Mesenchymal stem cell (in vitro differentiated cells and primary cell): Measurements from ENCODE around the gene THAP4.

Experiments used
- DNase-seq: peaks from one replicate; pipeline ENCODE4 v3.0.0-alpha.2; 2013
- H2AFZ ChIP-seq: one replicate; pipeline ENCODE4 v1.6.1; 2013; ENCODE audit warnings: low read depth, mild to moderate bottlenecking, control low read depth, inconsistent platforms, low read length, moderate library complexity
- H2AK5ac ChIP-seq: 2 replicates; pipeline ENCODE4 v1.6.1; 2013; ENCODE audit warnings: low read length, moderate library complexity, mild to moderate bottlenecking, inconsistent platforms; ENCODE audit not compliant: severe bottlenecking
- H2BK120ac ChIP-seq: one replicate; pipeline ENCODE4 v1.6.1; 2013; ENCODE audit warnings: low read depth, mild to moderate bottlenecking, inconsistent platforms, low read length, moderate library complexity
- H2BK12ac ChIP-seq, 2 experiments: one replicate each; pipeline ENCODE4 v1.6.1; 2013; ENCODE audit warnings: inconsistent platforms in 2 of 2, low read length in 2 of 2, mild to moderate bottlenecking in 2 of 2, moderate library complexity in 2 of 2, control low read depth in 1 of 2
- H2BK15ac ChIP-seq: one replicate; pipeline ENCODE4 v1.6.1; 2013; ENCODE audit warnings: mild to moderate bottlenecking, low read depth, inconsistent platforms; ENCODE audit not compliant: poor library complexity, severe bottlenecking
- H2BK5ac ChIP-seq: 2 replicates; pipeline ENCODE4 v1.6.1; 2013; ENCODE audit warnings: low read depth, mild to moderate bottlenecking, low read length, control low read depth, inconsistent platforms; ENCODE audit not compliant: poor library complexity, severe bottlenecking
- H3K14ac ChIP-seq, 2 experiments: one replicate each; pipeline ENCODE4 v1.6.1; 2013; ENCODE audit warnings: inconsistent platforms in 2 of 2, low read length in 2 of 2, control low read depth in 1 of 2, mild to moderate bottlenecking in 1 of 2, moderate library complexity in 1 of 2
- H3K18ac ChIP-seq, 2 experiments: one replicate each; pipeline ENCODE4 v1.6.1; 2013; ENCODE audit warnings: inconsistent platforms in 2 of 2, low read length in 2 of 2, control low read depth in 1 of 2, low read depth in 1 of 2, mild to moderate bottlenecking in 1 of 2
- H3K23ac ChIP-seq, 2 experiments: one replicate each; pipeline ENCODE4 v1.6.1; 2013; ENCODE audit warnings: inconsistent platforms in 2 of 2, low read length in 2 of 2, mild to moderate bottlenecking in 2 of 2, moderate library complexity in 2 of 2, control low read depth in 1 of 2
- H3K27ac ChIP-seq: 2 replicates; pipeline ENCODE4 v1.5.1; 2013; ENCODE audit warnings: mild to moderate bottlenecking, moderate library complexity, low read length, control low read depth, inconsistent platforms; ENCODE audit not compliant: poor library complexity, severe bottlenecking
- H3K27me3 ChIP-seq, 2 experiments: 2 replicates each; pipeline versions ENCODE4 v1.6.1 to v1.7.0; 2013; ENCODE audit warnings: low read length in 2 of 2, mild to moderate bottlenecking in 2 of 2, moderate library complexity in 2 of 2, control low read depth in 1 of 2, inconsistent platforms in 1 of 2; ENCODE audit not compliant: control insufficient read depth in 1 of 2, insufficient read depth in 1 of 2
- H3K36me3 ChIP-seq, 2 experiments: 2 replicates each; pipeline versions ENCODE4 v1.6.1 to v1.7.0; 2013; ENCODE audit warnings: low read length in 2 of 2, control low read depth in 1 of 2, inconsistent platforms in 1 of 2, low read depth in 1 of 2, mild to moderate bottlenecking in 1 of 2; ENCODE audit not compliant: insufficient read depth in 2 of 2, control insufficient read depth in 1 of 2
- H3K4ac ChIP-seq, 2 experiments: one replicate each; pipeline ENCODE4 v1.6.1; 2013; ENCODE audit warnings: inconsistent platforms in 2 of 2, low read length in 2 of 2, mild to moderate bottlenecking in 2 of 2, moderate library complexity in 2 of 2, control low read depth in 1 of 2, low read depth in 1 of 2
- H3K4me1 ChIP-seq: 2 replicates; pipeline ENCODE4 v1.6.1; 2013; ENCODE audit warnings: low read depth, low read length, control low read depth; ENCODE audit not compliant: control insufficient read depth, insufficient read depth
- H3K4me2 ChIP-seq: 2 replicates; pipeline ENCODE4 v1.6.1; 2013; ENCODE audit warnings: low read length, mild to moderate bottlenecking, inconsistent platforms; ENCODE audit not compliant: poor library complexity, severe bottlenecking
- H3K4me3 ChIP-seq, 2 experiments: 2 replicates each; pipeline versions ENCODE4 v1.5.1 to v1.7.0; 2013; ENCODE audit warnings: low read length in 2 of 2, mild to moderate bottlenecking in 2 of 2, control low read depth in 1 of 2, low read depth in 1 of 2; ENCODE audit not compliant: insufficient read depth in 1 of 2
- H3K79me1 ChIP-seq: replicated peaks from 2 replicates; pipeline ENCODE4 v1.6.1; 2013; ENCODE audit warnings: mild to moderate bottlenecking, control low read depth, low read length, inconsistent platforms; ENCODE audit not compliant: poor library complexity, severe bottlenecking
- H3K9ac ChIP-seq: 2 replicates; pipeline ENCODE4 v1.7.0; 2013; ENCODE audit warnings: mild to moderate bottlenecking, low read length, moderate library complexity
- H3K9me3 ChIP-seq: 2 replicates; pipeline ENCODE4 v1.7.0; 2013; ENCODE audit warnings: mild to moderate bottlenecking, low read length; ENCODE audit not compliant: control insufficient read depth
- H4K8ac ChIP-seq: one replicate; pipeline ENCODE4 v1.6.1; 2013; ENCODE audit warnings: inconsistent platforms, mild to moderate bottlenecking, low read length, moderate library complexity
- H4K91ac ChIP-seq: one replicate; pipeline ENCODE4 v1.6.1; 2013; ENCODE audit warnings: mild to moderate bottlenecking, low read length, inconsistent platforms
- WGBS: methylation state at CpG from one replicate; pipeline ENCODE4 v1.1.7; 2013; ENCODE audit warnings: mixed read lengths; 5-methylcytosine and 5-hydroxymethylcytosine counted together

Gene THAP4

GRCh38 chr2:241641631-241642030, 4.7 kb upstream of the THAP4 start:
- Histone ChIP-seq H3K14ac (no peak overlapping the region), H4K8ac (no peak overlapping the region), H3K4me2 (no peak overlapping the region), H3K9ac (peak overlapping the region; percentile 7), H3K9me3 (no peaks in the 10 kb centered on the region), H3K23ac (no peak overlapping the region), H2AFZ (no peak overlapping the region), H3K36me3 (peaks cover 4 to 26% of the 10 kb centered on the region in 2 experiments), H3K4ac (no peak overlapping the region), H4K91ac (no peak overlapping the region), H2BK120ac (no peak overlapping the region), H3K27ac (no peak overlapping the region), H2BK15ac (no peak overlapping the region), H2BK5ac (no peak overlapping the region), H2AK5ac (no peak overlapping the region), H3K4me1 (peaks cover 13% of the 10 kb centered on the region), H3K4me3 (no peak overlapping the region), H3K27me3 (no peaks in the 10 kb centered on the region), H2BK12ac (no peak overlapping the region), H3K18ac (no peak overlapping the region), H3K79me1 (peaks cover 8% of the 10 kb centered on the region)
- WGBS, result 85% methylated on average over 2 of the region's 2 CpGs
- DNase-seq, result no peak

GRCh38 chr2:241640165-241640795, 3.3 kb upstream of the THAP4 start:
- no peak overlapping the region for H3K23ac ChIP-seq
- no peak overlapping the region for H4K8ac ChIP-seq
- H3K4me2 ChIP-seq, result no peak overlapping the region
- H3K4ac ChIP-seq, result no peak overlapping the region
- H3K14ac ChIP-seq, result no peak overlapping the region
- no peak overlapping the region for H2BK120ac ChIP-seq
- no peak overlapping the region for H2AFZ ChIP-seq
- H2BK12ac ChIP-seq, result no peak overlapping the region
- H3K18ac ChIP-seq, result no peak overlapping the region
- H3K4me1 ChIP-seq, result peaks cover 15% of the 10 kb centered on the region
- no peak overlapping the region for H2BK15ac ChIP-seq
- no peaks in the 10 kb centered on the region for H3K9me3 ChIP-seq
- H3K27ac ChIP-seq, result no peak overlapping the region
- no peak overlapping the region for H3K4me3 ChIP-seq
- 93% methylated on average over 8 of the region's 8 CpGs for WGBS
- H3K36me3 ChIP-seq, result peaks cover 4 to 21% of the 10 kb centered on the region in 2 experiments
- H3K79me1 ChIP-seq, result peaks cover 5% of the 10 kb centered on the region
- H2BK5ac ChIP-seq, result no peak overlapping the region
- no peak overlapping the region for H3K9ac ChIP-seq
- no peak overlapping the region for H4K91ac ChIP-seq
- no peaks in the 10 kb centered on the region for H3K27me3 ChIP-seq
- DNase-seq, result no peak
- no peak overlapping the region for H2AK5ac ChIP-seq

GRCh38 chr2:241639385-241639784, 2.4 kb upstream of the THAP4 start:
- no peak overlapping the region for H3K27ac ChIP-seq
- no peak overlapping the region for H2BK5ac ChIP-seq
- no peak overlapping the region for H3K18ac ChIP-seq
- H2BK12ac ChIP-seq, result no peak overlapping the region
- WGBS, result 76% methylated on average over 7 of the region's 7 CpGs
- H3K79me1 ChIP-seq, result peaks cover 3% of the 10 kb centered on the region
- H4K91ac ChIP-seq, result no peak overlapping the region
- no peak for DNase-seq
- H3K36me3 ChIP-seq, result peaks cover 6 to 14% of the 10 kb centered on the region in 2 experiments
- no peak overlapping the region for H2BK120ac ChIP-seq
- H2BK15ac ChIP-seq, result no peak overlapping the region
- H4K8ac ChIP-seq, result peak overlapping the region; percentile 59
- H3K4ac ChIP-seq, result no peak overlapping the region
- H3K9me3 ChIP-seq, result no peaks in the 10 kb centered on the region
- H3K23ac ChIP-seq, result no peak overlapping the region
- peak overlapping the region in 1 of 2 experiments; percentile 90 for H3K4me3 ChIP-seq
- H2AK5ac ChIP-seq, result no peak overlapping the region
- H3K14ac ChIP-seq, result no peak overlapping the region
- no peak overlapping the region for H2AFZ ChIP-seq
- peaks cover 19% of the 10 kb centered on the region for H3K4me1 ChIP-seq
- no peaks in the 10 kb centered on the region for H3K27me3 ChIP-seq
- peak overlapping the region; percentile 98 for H3K9ac ChIP-seq
- H3K4me2 ChIP-seq, result peak overlapping the region; percentile 38

GRCh38 chr2:241638940-241639339, 2.0 kb upstream of the THAP4 start:
- Histone ChIP-seq H3K9ac (peak overlapping the region; percentile 98), H3K4ac (no peak overlapping the region), H2AK5ac (no peak overlapping the region), H3K4me3 (peak overlapping the region in 1 of 2 experiments; percentile 90), H2AFZ (no peak overlapping the region), H3K14ac (no peak overlapping the region), H3K23ac (no peak overlapping the region), H3K27me3 (no peaks in the 10 kb centered on the region), H4K91ac (no peak overlapping the region), H3K18ac (no peak overlapping the region), H3K36me3 (peaks cover 10% of the 10 kb centered on the region in 2 experiments), H3K4me2 (peak overlapping the region; percentile 13), H3K4me1 (peaks cover 20% of the 10 kb centered on the region), H3K79me1 (peaks cover 3% of the 10 kb centered on the region), H3K9me3 (no peaks in the 10 kb centered on the region), H2BK120ac (no peak overlapping the region), H4K8ac (no peak overlapping the region), H3K27ac (no peak overlapping the region), H2BK12ac (no peak overlapping the region), H2BK15ac (no peak overlapping the region), H2BK5ac (no peak overlapping the region)
- WGBS, result 96% methylated on average over 14 of the region's 14 CpGs
- DNase-seq, result no peak
